Hepatocyte (in vitro differentiated cells): ENCODE results near the gene PINLYP. TPM values are rescaled to one million over a fixed set of nuclear protein-coding genes. Genes with fewer than 3 reads are reported as not detected.
"Not testable (repeated sequence)": the region's sequence is repeated elsewhere in the genome, so short reads cannot be mapped to it uniquely, and the experiment has no call there.

Experiments
- DNase-seq: peaks from one replicate; pipeline ENCODE4 v3.0.0-alpha.2; 2016; ENCODE audit warnings: low spot score
- H2AFZ ChIP-seq: fragments of 200-600 bp; sonication (generic); 2 replicates; pipeline ENCODE4 v1.6.0; 2016; ENCODE audit warnings: antibody characterized with exemption, mild to moderate bottlenecking
- H3K27ac ChIP-seq: fragments of 200-600 bp; sonication (generic); 2 replicates; pipeline ENCODE4 v1.5.1; 2016; ENCODE audit warnings: mild to moderate bottlenecking
- H3K27me3 ChIP-seq: fragments of 200-600 bp; sonication (generic); 2 replicates; pipeline ENCODE4 v1.6.1; 2016
- H3K36me3 ChIP-seq: fragments of 200-600 bp; sonication (generic); replicated peaks from 2 replicates; pipeline ENCODE4 v1.5.1; 2016; ENCODE audit warnings: low read depth; ENCODE audit not compliant: insufficient read depth
- H3K4me1 ChIP-seq: fragments of 200-600 bp; sonication (generic); 2 replicates; pipeline ENCODE4 v1.5.1; 2016; ENCODE audit warnings: mild to moderate bottlenecking, moderate library complexity; ENCODE audit not compliant: insufficient read depth
- H3K4me2 ChIP-seq: fragments of 200-600 bp; sonication (generic); 2 replicates; pipeline ENCODE4 v1.6.0; 2016
- H3K4me3 ChIP-seq: fragments of 200-600 bp; sonication (generic); 2 replicates; pipeline ENCODE4 v1.5.1; 2016; ENCODE audit warnings: mild to moderate bottlenecking
- H3K79me2 ChIP-seq: fragments of 200-600 bp; sonication (generic); 2 replicates; pipeline ENCODE4 v1.6.0; 2017; ENCODE audit warnings: mild to moderate bottlenecking
- H3K9me2 ChIP-seq: fragments of 200-600 bp; sonication (generic); replicated peaks from 2 replicates; pipeline ENCODE4 v1.6.0; 2017; ENCODE audit warnings: mild to moderate bottlenecking; ENCODE audit not compliant: insufficient read depth
- H3K9me3 ChIP-seq: fragments of 200-600 bp; sonication (generic); 2 replicates; pipeline ENCODE4 v1.5.1; 2016; ENCODE audit warnings: low read depth, mild to moderate bottlenecking
- H4K20me1 ChIP-seq: fragments of 200-600 bp; sonication (generic); 2 replicates; pipeline ENCODE4 v1.6.0; 2016; ENCODE audit warnings: mild to moderate bottlenecking; ENCODE audit not compliant: insufficient read depth, poor library complexity, severe bottlenecking
- EZH2 ChIP-seq: fragments of 200-600 bp; sonication (generic); IDR thresholded peaks from 2 replicates; pipeline ENCODE4 v1.6.1; 2016; ENCODE audit warnings: antibody characterized with exemption, mild to moderate bottlenecking, borderline replicate concordance
- EZH2phosphoT487 ChIP-seq: fragments of 200-600 bp; sonication (generic); IDR thresholded peaks from one replicate; pipeline ENCODE4 v1.6.1; 2018; ENCODE audit warnings: antibody characterized with exemption, mild to moderate bottlenecking, low read depth, moderate library complexity; ENCODE audit not compliant: unreplicated experiment, severe bottlenecking
- WGBS: methylation state at CpG from one replicate; pipeline ENCODE4 v1.1.6; 2016; ENCODE audit warnings: low lambda C conversion rate; ENCODE audit errors: missing lambda C conversion rate; 5-methylcytosine and 5-hydroxymethylcytosine counted together
- polyA plus RNA-seq: library from polyadenylated mRNA; unstranded; fragments of >200 nt; fragmentation: Nextera tagmentation; extraction: Ambion mirVana; gene quantifications from 2 replicates; pipeline ENCODE4 v1.2.1, GENCODE V29; 2016
- total RNA-seq: library from RNA; depleted of rRNA; stranded (reverse); fragments of >200 nt; gene quantifications from 2 replicates; pipeline ENCODE4 v1.2.3, GENCODE V29; 2014
- TF ChIP-seq, protein P1 (sequence below): fragments of 200-600 bp; sonication (generic); IDR thresholded peaks from 2 replicates; pipeline ENCODE4 v1.5.1; 2016; ENCODE audit warnings: antibody characterized with exemption, mild to moderate bottlenecking; ENCODE audit not compliant: poor library complexity

PINLYP gene
- total and polyA plus RNA-seq, 2 experiments from 2014 or later = 4.6 to 11.4 TPM

DNA sequence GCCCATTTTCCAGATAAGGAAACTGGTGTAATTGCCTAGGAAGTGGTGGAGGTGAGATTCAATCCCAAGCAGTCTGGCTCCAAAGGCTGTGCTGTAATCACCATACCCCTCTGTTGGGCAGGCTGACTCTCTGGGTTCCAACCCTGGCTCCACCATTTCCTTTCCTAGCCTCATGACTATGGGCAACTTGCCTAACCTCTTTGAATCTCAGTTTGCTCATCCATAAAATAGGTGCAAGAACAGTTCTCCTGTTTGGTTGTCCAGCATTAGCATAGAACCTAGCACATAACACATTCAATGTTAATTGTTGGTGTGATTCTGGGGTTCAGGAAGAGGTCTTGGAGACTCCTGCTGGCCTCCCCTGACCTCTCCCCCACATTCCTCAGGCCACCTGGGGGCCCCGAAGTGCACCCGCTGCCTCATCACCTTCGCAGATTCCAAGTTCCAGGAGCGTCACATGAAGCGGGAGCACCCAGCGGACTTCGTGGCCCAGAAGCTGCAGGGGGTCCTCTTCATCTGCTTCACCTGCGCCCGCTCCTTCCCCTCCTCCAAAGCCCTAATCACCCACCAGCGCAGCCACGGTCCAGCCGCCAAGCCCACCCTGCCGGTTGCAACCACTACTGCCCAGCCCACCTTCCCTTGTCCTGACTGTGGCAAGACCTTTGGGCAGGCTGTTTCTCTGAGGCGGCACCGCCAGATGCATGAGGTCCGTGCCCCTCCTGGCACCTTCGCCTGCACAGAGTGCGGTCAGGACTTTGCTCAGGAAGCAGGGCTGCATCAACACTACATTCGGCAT lies 23.0 kb downstream of the PINLYP start:
- Histone ChIP-seq H3K27me3 (no peaks in the 10 kb centered on the region), H2AFZ (no peak overlapping the region), H4K20me1 (peaks cover 6% of the 10 kb centered on the region), H3K9me2 (no peaks in the 10 kb centered on the region), H3K4me1 (peaks cover 15% of the 10 kb centered on the region), H3K27ac (no peak overlapping the region), H3K36me3 (no peaks in the 10 kb centered on the region), H3K4me3 (no peak overlapping the region), H3K9me3 (no peaks in the 10 kb centered on the region), H3K4me2 (no peak overlapping the region), H3K79me2 (peaks cover 42% of the 10 kb centered on the region)
- DNase-seq = no peak
- 95% methylated on average over 19 of the region's 19 CpGs for WGBS
- TF ChIP-seq, protein P1, sequence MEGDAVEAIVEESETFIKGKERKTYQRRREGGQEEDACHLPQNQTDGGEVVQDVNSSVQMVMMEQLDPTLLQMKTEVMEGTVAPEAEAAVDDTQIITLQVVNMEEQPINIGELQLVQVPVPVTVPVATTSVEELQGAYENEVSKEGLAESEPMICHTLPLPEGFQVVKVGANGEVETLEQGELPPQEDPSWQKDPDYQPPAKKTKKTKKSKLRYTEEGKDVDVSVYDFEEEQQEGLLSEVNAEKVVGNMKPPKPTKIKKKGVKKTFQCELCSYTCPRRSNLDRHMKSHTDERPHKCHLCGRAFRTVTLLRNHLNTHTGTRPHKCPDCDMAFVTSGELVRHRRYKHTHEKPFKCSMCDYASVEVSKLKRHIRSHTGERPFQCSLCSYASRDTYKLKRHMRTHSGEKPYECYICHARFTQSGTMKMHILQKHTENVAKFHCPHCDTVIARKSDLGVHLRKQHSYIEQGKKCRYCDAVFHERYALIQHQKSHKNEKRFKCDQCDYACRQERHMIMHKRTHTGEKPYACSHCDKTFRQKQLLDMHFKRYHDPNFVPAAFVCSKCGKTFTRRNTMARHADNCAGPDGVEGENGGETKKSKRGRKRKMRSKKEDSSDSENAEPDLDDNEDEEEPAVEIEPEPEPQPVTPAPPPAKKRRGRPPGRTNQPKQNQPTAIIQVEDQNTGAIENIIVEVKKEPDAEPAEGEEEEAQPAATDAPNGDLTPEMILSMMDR = no peak
- TF ChIP-seq EZH2 (no peak), EZH2phosphoT487 (no peak)

DNA sequence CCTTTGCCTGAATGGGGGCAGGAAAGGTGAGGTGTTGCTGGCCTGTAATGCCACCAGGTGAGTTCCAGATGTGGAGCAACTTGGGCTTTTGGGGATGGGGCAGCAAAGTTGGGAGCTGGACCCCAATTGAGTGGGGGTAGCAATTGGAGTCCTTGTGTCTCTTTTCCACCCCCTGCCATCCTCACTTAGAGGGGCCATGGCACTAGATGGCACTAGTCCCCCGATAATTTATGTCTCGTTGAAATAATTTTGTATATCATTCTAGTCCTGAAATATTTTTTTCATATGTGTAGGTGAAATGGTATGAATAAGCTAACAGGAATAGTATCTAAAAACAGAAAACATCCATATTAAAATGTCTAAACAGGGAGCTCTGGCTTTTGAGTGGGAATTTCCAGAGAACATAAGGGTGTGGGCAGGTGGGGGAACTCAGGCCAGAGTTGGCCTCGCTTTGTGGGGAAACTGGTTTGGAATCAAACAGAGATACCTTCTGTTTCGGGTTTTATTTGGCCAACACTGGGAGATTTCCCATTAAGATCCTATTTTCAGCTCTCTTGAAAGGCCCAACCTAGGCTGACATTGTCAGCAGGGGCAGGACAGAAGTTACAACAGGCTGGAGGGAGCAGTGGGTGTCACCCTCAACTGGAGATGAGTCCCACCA lies 24.2 kb downstream of the PINLYP start:
- H2AFZ ChIP-seq = no peak overlapping the region
- H3K9me2 ChIP-seq = no peaks in the 10 kb centered on the region
- H3K79me2 ChIP-seq = peaks cover 31% of the 10 kb centered on the region
- no peak for DNase-seq
- peaks cover 5% of the 10 kb centered on the region for H3K4me1 ChIP-seq
- no peak overlapping the region for H3K4me3 ChIP-seq
- no peaks in the 10 kb centered on the region for H3K36me3 ChIP-seq
- H3K9me3 ChIP-seq = no peaks in the 10 kb centered on the region
- H3K27me3 ChIP-seq = no peaks in the 10 kb centered on the region
- no peak for TF ChIP-seq EZH2phosphoT487
- no peak for TF ChIP-seq EZH2
- TF ChIP-seq, protein P1 = no peak
- no peaks in the 10 kb centered on the region for H4K20me1 ChIP-seq
- H3K27ac ChIP-seq = no peak overlapping the region
- WGBS = 96% methylated on average over 4 of the region's 4 CpGs
- H3K4me2 ChIP-seq = no peak overlapping the region

DNA sequence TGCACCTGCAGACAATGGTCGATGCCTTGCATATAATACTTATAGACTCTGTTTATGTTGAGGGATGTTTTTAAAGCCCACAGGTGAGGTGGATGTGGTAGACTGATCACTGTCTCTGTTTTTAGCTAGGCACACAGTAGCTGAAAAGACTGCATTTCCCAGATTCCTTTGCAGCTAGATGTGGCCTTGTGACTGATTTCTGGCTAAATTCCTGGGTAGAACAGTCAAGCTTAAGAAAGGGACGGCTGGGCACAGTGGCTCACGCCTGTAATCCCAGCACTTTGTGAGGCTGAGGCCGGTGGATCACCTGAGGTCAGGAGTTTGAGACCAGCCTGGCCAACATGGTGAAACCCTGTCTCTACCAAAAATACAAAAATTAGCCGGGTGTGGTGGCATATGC lies 24.7 kb downstream of the PINLYP start:
- H3K9me2 ChIP-seq, H2AFZ ChIP-seq, H3K9me3 ChIP-seq, H3K36me3 ChIP-seq, H3K27me3 ChIP-seq, H3K27ac ChIP-seq, H4K20me1 ChIP-seq, H3K4me1 ChIP-seq, H3K4me3 ChIP-seq, DNase-seq, H3K4me2 ChIP-seq: not testable (repeated sequence)
- peaks cover 25% of the 10 kb centered on the region for H3K79me2 ChIP-seq
- 91% methylated on average over 5 of the region's 5 CpGs for WGBS

DNA sequence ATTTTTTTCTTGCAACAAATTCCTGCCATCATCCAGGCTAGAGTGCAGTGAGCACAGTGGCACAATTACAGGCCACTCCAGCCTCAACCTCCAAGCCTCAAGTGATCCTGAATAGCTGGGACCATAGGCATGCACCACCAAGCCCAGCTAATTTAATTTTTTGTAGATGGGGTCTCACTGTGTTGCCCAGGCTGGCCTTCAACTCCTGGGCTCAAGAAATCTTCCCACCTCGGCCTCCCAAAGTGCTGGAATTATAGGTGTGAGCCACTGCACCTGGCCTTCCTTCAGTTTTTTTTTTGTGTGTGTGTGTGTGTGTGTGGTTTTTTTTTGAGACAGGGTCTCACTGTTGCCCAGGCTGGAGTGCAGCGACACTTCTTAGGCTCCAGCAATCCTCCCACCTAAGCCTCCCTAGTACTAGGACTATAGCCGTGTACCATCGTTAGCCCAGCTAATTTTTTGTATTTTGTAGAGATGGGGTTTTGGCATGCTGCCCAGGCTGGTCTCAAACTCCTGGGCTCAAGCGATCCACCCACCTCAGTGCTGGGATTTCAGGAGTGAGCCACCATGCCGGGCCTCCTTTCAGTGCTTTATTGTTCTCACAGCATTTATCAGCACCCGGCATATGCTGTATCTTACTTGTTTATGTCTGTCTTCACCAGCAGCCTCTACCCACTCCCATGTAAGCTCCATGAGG lies 30.4 kb downstream of the PINLYP start:
- H3K36me3 ChIP-seq = no peaks in the 10 kb centered on the region
- H3K4me1 ChIP-seq = no peaks in the 10 kb centered on the region
- no peak overlapping the region for H3K27ac ChIP-seq
- H4K20me1 ChIP-seq = no peaks in the 10 kb centered on the region
- H3K79me2 ChIP-seq = no peaks in the 10 kb centered on the region
- no peak overlapping the region for H3K4me2 ChIP-seq
- H3K9me3 ChIP-seq = no peaks in the 10 kb centered on the region
- no peak overlapping the region for H3K4me3 ChIP-seq
- H3K9me2 ChIP-seq = no peaks in the 10 kb centered on the region
- TF ChIP-seq EZH2phosphoT487 (no peak), EZH2 (no peak)
- TF ChIP-seq, protein P1 = no peak
- whole genome bisulfite sequencing = 88% methylated on average over 7 of the region's 7 CpGs
- H3K27me3 ChIP-seq = no peaks in the 10 kb centered on the region
- DNase-seq = no peak
- no peak overlapping the region for H2AFZ ChIP-seq
